SK-MEL-5 (cell line): ENCODE results near the gene KCNIP3. TPM values are rescaled to one million over a fixed set of nuclear protein-coding genes. Genes with fewer than 3 reads are reported as not detected.
"Not testable (repeated sequence)": the region's sequence is repeated elsewhere in the genome, so short reads cannot be mapped to it uniquely, and the experiment has no call there.

ENCODE experiments used
- DNase-seq: peaks from one replicate; pipeline ENCODE4 v3.0.0-alpha.2; 2016; ENCODE audit warnings: low read depth, low spot score
- in situ Hi-C: cut with HindIII; loops from 2 replicates; pipeline ENCODE4 v1.10.0; 2016; ENCODE audit warnings: low sequenced_read_pairs, high pct_unique_total_duplicates, low pct_unique_long_range_greater_than_20kb
- total RNA-seq: library from RNA; depleted of rRNA; stranded (reverse); fragments of >200 nt; shearing (Covaris generic); gene quantifications from 2 replicates; pipeline ENCODE4 v1.2.3, GENCODE V29; 2014; rRNA removed

Gene KCNIP3
- total RNA-seq, 1 experiment from 2014 or later = 18.1 TPM

- DNase-seq, in situ Hi-C loops: not testable (repeated sequence)
Observed at GRCh38 chr2:95434507-95435076, 137.4 kb downstream of the KCNIP3 start.

GRCh38 chr2:95435162-95435871 is 138.2 kb downstream of the KCNIP3 start:
- in situ Hi-C loops = not testable (repeated sequence)

More at GRCh38 chr2:95435162-95435871, 138.2 kb downstream of the KCNIP3 start:
- not testable (repeated sequence) for DNase-seq

Other genes with a start within 250 kb of the KCNIP3 start
- 114 and 124 TPM in 2 replicates for gene MRPS5, start 175.5 kb upstream of the KCNIP3 start, total RNA-seq
- 6.8 and 7.5 TPM in 2 replicates for gene ZNF514, start 137.5 kb upstream of the KCNIP3 start, total RNA-seq
- 6.5 and 7.6 TPM in 2 replicates for gene ZNF2, start 131.5 kb upstream of the KCNIP3 start, total RNA-seq
- gene ZNF892, start 89.8 kb upstream of the KCNIP3 start, total RNA-seq = 1.2 and 1.3 TPM in 2 replicates
- not detected in 2 replicates for gene PROM2, start 22.9 kb upstream of the KCNIP3 start, total RNA-seq
- 47.8 and 51.7 TPM in 2 replicates for gene FAHD2A, start 105.4 kb downstream of the KCNIP3 start, total RNA-seq
- gene TRIM43B, start 187.4 kb downstream of the KCNIP3 start, total RNA-seq = not detected in 2 replicates